KMS-11 (cell line): Measurements from ENCODE around the gene ZSWIM3.

Experiments
- H2AFZ ChIP-seq: fragments of 200-600 bp; sonication (generic); 2 replicates; pipeline ENCODE4 v1.6.1; 2016; ENCODE audit warnings: antibody characterized with exemption, mixed run types, low read depth
- H3K27ac ChIP-seq: fragments of 200-600 bp; sonication (generic); 2 replicates; pipeline ENCODE4 v1.6.1; 2016; ENCODE audit warnings: mild to moderate bottlenecking, mixed run types
- H3K27me3 ChIP-seq: fragments of 200-600 bp; sonication (generic); 2 replicates; pipeline ENCODE4 v1.6.1; 2017; ENCODE audit warnings: mild to moderate bottlenecking, low read depth, mixed run types, moderate library complexity; ENCODE audit not compliant: insufficient read depth
- H3K36me3 ChIP-seq: fragments of 200-600 bp; sonication (generic); 2 replicates; pipeline ENCODE4 v1.6.1; 2017; ENCODE audit warnings: mild to moderate bottlenecking, mixed run types; ENCODE audit not compliant: insufficient read depth
- H3K4me1 ChIP-seq: fragments of 200-600 bp; sonication (generic); 2 replicates; pipeline ENCODE4 v1.6.1; 2016; ENCODE audit warnings: mild to moderate bottlenecking, low read depth, mixed run types; ENCODE audit not compliant: poor library complexity, severe bottlenecking
- H3K4me2 ChIP-seq: fragments of 200-600 bp; sonication (generic); 2 replicates; pipeline ENCODE4 v1.7.0; 2016; ENCODE audit warnings: mild to moderate bottlenecking, mixed run types
- H3K4me3 ChIP-seq: fragments of 200-600 bp; sonication (generic); IDR thresholded peaks from 2 replicates; pipeline ENCODE4 v1.6.1; 2017; ENCODE audit warnings: low read depth, low read length, mixed read lengths; ENCODE audit not compliant: insufficient read depth
- H3K79me2 ChIP-seq: fragments of 200-600 bp; sonication (generic); 2 replicates; pipeline ENCODE4 v1.6.1; 2016; ENCODE audit warnings: low read depth, mixed run types; ENCODE audit not compliant: insufficient read depth
- H3K9ac ChIP-seq: fragments of 200-600 bp; sonication (generic); 2 replicates; pipeline ENCODE4 v1.6.1; 2016; ENCODE audit warnings: mild to moderate bottlenecking, mixed run types
- H4K20me1 ChIP-seq: fragments of 200-600 bp; sonication (generic); 2 replicates; pipeline ENCODE4 v1.6.1; 2016; ENCODE audit warnings: mild to moderate bottlenecking, mixed run types; ENCODE audit not compliant: insufficient read depth
- CTCF ChIP-seq: fragments of 200-600 bp; sonication (generic); conservative IDR thresholded peaks from 2 replicates; pipeline ENCODE4 v1.6.1; 2017; ENCODE audit warnings: low read depth, mild to moderate bottlenecking, antibody characterized with exemption, low read length, moderate library complexity, mixed read lengths

Gene ZSWIM3

GRCh38 chr20:45853484-45853883 is 3.9 kb upstream of the ZSWIM3 start:
- no peak overlapping the region for H3K9ac ChIP-seq

GRCh38 chr20:45857882-45858216 is 435 bp downstream of the ZSWIM3 start:
- Histone ChIP-seq H4K20me1 (no peaks in the 10 kb centered on the region), H2AFZ (peak overlapping the region; percentile 95), H3K9ac (peak overlapping the region; percentile 52; the same call in 1 of the 2 replicates), H3K4me2 (peak overlapping the region; percentile 93), H3K36me3 (no peaks in the 10 kb centered on the region), H3K4me1 (peaks cover 30% of the 10 kb centered on the region), H3K4me3 (no peak overlapping the region), H3K27ac (no peak overlapping the region; the same call in 1 of the 2 replicates), H3K79me2 (peaks cover 24% of the 10 kb centered on the region), H3K27me3 (no peaks in the 10 kb centered on the region)
- TF ChIP-seq CTCF, result no peak

More at GRCh38 chr20:45853484-45853883, 3.9 kb upstream of the ZSWIM3 start:
- no peaks in the 10 kb centered on the region for H4K20me1 ChIP-seq
- no peak overlapping the region for H3K4me3 ChIP-seq
- no peak for TF ChIP-seq CTCF
- no peak overlapping the region for H3K27ac ChIP-seq
- H3K27me3 ChIP-seq, result no peaks in the 10 kb centered on the region
- no peak overlapping the region for H2AFZ ChIP-seq
- peaks cover 24% of the 10 kb centered on the region for H3K79me2 ChIP-seq
- no peaks in the 10 kb centered on the region for H3K36me3 ChIP-seq
- H3K4me1 ChIP-seq, result peaks cover 20% of the 10 kb centered on the region
- no peak overlapping the region for H3K4me2 ChIP-seq

- no peaks in the 10 kb centered on the region for H4K20me1 ChIP-seq
- H3K4me1 ChIP-seq, result peaks cover 30% of the 10 kb centered on the region
- no peak overlapping the region for H2AFZ ChIP-seq
- no peak overlapping the region for H3K27ac ChIP-seq
- H3K9ac ChIP-seq, result no peak overlapping the region
- no peaks in the 10 kb centered on the region for H3K36me3 ChIP-seq
- no peaks in the 10 kb centered on the region for H3K27me3 ChIP-seq
- peaks cover 19% of the 10 kb centered on the region for H3K79me2 ChIP-seq
- no peak overlapping the region for H3K4me3 ChIP-seq
- H3K4me2 ChIP-seq, result no peak overlapping the region
- no peak for TF ChIP-seq CTCF
Observed at GRCh38 chr20:45859916-45860315, 2.5 kb downstream of the ZSWIM3 start.

GRCh38 chr20:45860560-45861220 is 3.3 kb downstream of the ZSWIM3 start:
- H3K27me3 ChIP-seq, result no peaks in the 10 kb centered on the region
- H3K4me1 ChIP-seq, result peaks cover 26% of the 10 kb centered on the region
- H3K27ac ChIP-seq, result no peak overlapping the region
- no peak overlapping the region for H2AFZ ChIP-seq
- peaks cover 14% of the 10 kb centered on the region for H3K79me2 ChIP-seq
- TF ChIP-seq CTCF, result no peak
- no peak overlapping the region for H3K4me2 ChIP-seq
- no peak overlapping the region for H3K9ac ChIP-seq
- no peak overlapping the region for H3K4me3 ChIP-seq
- H3K36me3 ChIP-seq, result no peaks in the 10 kb centered on the region
- no peaks in the 10 kb centered on the region for H4K20me1 ChIP-seq
